Measurements from ENCODE around the gene IZUMO2.

Gene IZUMO2

GRCh38 chr19:50184196-50184595 is 21.1 kb upstream of the IZUMO2 start:
- no peak overlapping the region for H3K27ac ChIP-seq
- H3K27me3 ChIP-seq, result no peaks in the 10 kb centered on the region
- H3K36me3 ChIP-seq, result no peaks in the 10 kb centered on the region
- H3K4me1 ChIP-seq (ENCODE audit: control insufficient read depth in 1 of 2, insufficient read depth in 1 of 2, low read depth in 1 of 2, low read length in 1 of 2), result no peaks in the 10 kb centered on the region
- no peaks in the 10 kb centered on the region for H3K9me3 ChIP-seq
- TF ChIP-seq CTCF (IDR thresholded peaks at IDR 0.05), result no peak
- no peak overlapping the region for H3K4me3 ChIP-seq (ENCODE audit: low read depth in 1 of 2, low read length in 1 of 2)

DNA sequence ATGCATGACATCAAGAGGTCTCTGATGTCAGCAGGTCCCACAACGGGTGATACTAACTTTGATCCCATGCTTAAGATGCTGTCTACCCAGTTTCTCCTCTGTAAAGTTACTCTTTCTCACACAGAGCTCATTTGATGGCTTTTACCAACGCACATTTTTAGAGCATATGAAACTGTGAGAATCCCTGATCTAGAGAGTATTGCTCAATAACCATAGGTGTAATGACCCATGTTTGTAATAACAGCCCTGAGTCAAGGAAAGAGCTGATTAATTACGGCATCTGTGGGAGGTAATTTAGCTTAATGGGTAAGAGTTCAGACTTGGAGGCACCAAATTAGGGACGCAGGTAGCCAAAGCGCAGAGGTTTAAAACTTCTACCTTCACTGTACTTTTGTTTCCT is 18.0 kb upstream of the IZUMO2 start:
- TF ChIP-seq CTCF (IDR thresholded peaks at IDR 0.05), result no peak
- H3K27me3 ChIP-seq, result no peaks in the 10 kb centered on the region
- H3K9me3 ChIP-seq, result no peaks in the 10 kb centered on the region
- no peaks in the 10 kb centered on the region for H3K36me3 ChIP-seq
- no peaks in the 10 kb centered on the region for H3K4me1 ChIP-seq (ENCODE audit: control insufficient read depth in 1 of 2, insufficient read depth in 1 of 2, low read depth in 1 of 2, low read length in 1 of 2)
- H3K4me3 ChIP-seq (ENCODE audit: low read depth in 1 of 2, low read length in 1 of 2), result no peak overlapping the region
- H3K27ac ChIP-seq, result no peak overlapping the region

GRCh38 chr19:50178859-50179537 is 15.9 kb upstream of the IZUMO2 start:
- Histone ChIP-seq H3K27me3 (no peaks in the 10 kb centered on the region), H3K27ac (no peak overlapping the region), H3K4me3 (ENCODE audit: low read depth in 1 of 2, low read length in 1 of 2) (no peak overlapping the region), H3K4me1 (ENCODE audit: control insufficient read depth in 1 of 2, insufficient read depth in 1 of 2, low read depth in 1 of 2, low read length in 1 of 2) (no peaks in the 10 kb centered on the region), H3K9me3 (no peaks in the 10 kb centered on the region), H3K36me3 (no peaks in the 10 kb centered on the region)
- no peak for TF ChIP-seq CTCF (IDR thresholded peaks at IDR 0.05)

GRCh38 chr19:50178320-50178719 is 15.2 kb upstream of the IZUMO2 start:
- no peaks in the 10 kb centered on the region for H3K4me1 ChIP-seq (ENCODE audit: control insufficient read depth in 1 of 2, insufficient read depth in 1 of 2, low read depth in 1 of 2, low read length in 1 of 2)
- H3K27ac ChIP-seq, result no peak overlapping the region
- H3K9me3 ChIP-seq, result no peaks in the 10 kb centered on the region
- no peak for TF ChIP-seq CTCF (IDR thresholded peaks at IDR 0.05)
- H3K4me3 ChIP-seq (ENCODE audit: low read depth in 1 of 2, low read length in 1 of 2), result no peak overlapping the region
- H3K36me3 ChIP-seq, result no peaks in the 10 kb centered on the region
- no peaks in the 10 kb centered on the region for H3K27me3 ChIP-seq

DNA sequence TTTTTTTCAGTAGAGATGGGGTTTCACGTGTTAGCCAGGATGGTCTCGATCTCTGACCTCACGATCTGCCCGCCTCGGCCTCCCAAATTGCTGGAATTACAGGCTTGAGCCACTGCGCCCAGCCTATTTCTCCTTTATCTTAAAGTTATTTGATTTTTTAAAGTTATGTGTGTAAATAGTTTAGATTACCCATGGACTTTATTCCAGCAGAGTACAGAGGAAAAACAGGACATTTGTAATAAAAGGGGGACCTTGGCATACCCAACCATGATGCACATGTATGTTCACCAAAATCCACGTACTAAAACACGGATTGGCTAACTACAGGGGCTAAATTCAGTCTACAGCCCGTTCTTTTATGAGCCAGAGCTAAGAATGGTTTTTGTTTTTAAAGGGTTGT is 13.7 kb upstream of the IZUMO2 start:
- no peak for TF ChIP-seq CTCF (IDR thresholded peaks at IDR 0.05)
- no peaks in the 10 kb centered on the region for H3K9me3 ChIP-seq
- H3K27ac ChIP-seq, result no peak overlapping the region
- H3K36me3 ChIP-seq, result no peaks in the 10 kb centered on the region
- H3K4me3 ChIP-seq (ENCODE audit: low read depth in 1 of 2, low read length in 1 of 2), result no peak overlapping the region
- H3K4me1 ChIP-seq (ENCODE audit: control insufficient read depth in 1 of 2, insufficient read depth in 1 of 2, low read depth in 1 of 2, low read length in 1 of 2), result no peaks in the 10 kb centered on the region
- no peaks in the 10 kb centered on the region for H3K27me3 ChIP-seq
